ENCODE results near the gene SAMD8. TPM values are rescaled to one million over a fixed set of nuclear protein-coding genes. Genes with fewer than 3 reads are reported as not detected.
"Not testable (repeated sequence)": the region's sequence is repeated elsewhere in the genome, so short reads cannot be mapped to it uniquely, and the experiment has no call there.

Gene SAMD8
- total RNA-seq, 1 experiment from 2014 or later = 17.1 TPM

GRCh38 chr10:75129537-75129936 is 18.1 kb downstream of the SAMD8 start:
- no peaks in the 10 kb centered on the region for H3K9me3 ChIP-seq (ENCODE audit: low read depth, low read length, poor library complexity, severe bottlenecking)
- no TSS peak for BruUV-seq (replicated peaks)
- no peak for DNase-seq (ENCODE audit: low spot score)
- no peak for TF ChIP-seq EZH2 (IDR thresholded peaks at IDR 0.05; ENCODE audit: borderline replicate concordance, low read depth, low read length, poor library complexity, severe bottlenecking)
- TF ChIP-seq, protein P1, sequence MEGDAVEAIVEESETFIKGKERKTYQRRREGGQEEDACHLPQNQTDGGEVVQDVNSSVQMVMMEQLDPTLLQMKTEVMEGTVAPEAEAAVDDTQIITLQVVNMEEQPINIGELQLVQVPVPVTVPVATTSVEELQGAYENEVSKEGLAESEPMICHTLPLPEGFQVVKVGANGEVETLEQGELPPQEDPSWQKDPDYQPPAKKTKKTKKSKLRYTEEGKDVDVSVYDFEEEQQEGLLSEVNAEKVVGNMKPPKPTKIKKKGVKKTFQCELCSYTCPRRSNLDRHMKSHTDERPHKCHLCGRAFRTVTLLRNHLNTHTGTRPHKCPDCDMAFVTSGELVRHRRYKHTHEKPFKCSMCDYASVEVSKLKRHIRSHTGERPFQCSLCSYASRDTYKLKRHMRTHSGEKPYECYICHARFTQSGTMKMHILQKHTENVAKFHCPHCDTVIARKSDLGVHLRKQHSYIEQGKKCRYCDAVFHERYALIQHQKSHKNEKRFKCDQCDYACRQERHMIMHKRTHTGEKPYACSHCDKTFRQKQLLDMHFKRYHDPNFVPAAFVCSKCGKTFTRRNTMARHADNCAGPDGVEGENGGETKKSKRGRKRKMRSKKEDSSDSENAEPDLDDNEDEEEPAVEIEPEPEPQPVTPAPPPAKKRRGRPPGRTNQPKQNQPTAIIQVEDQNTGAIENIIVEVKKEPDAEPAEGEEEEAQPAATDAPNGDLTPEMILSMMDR (conservative IDR thresholded peaks at IDR 0.05; ENCODE audit: low read depth, low read length) = no peak
- peaks cover 5% of the 10 kb centered on the region for H3K4me1 ChIP-seq (ENCODE audit: insufficient read depth, low read length, poor library complexity, severe bottlenecking)
- intact Hi-C loops (cut with micrococcal nuclease; ENCODE audit: unreplicated experiment) = no loop called here
- no peaks in the 10 kb centered on the region for H3K36me3 ChIP-seq (ENCODE audit: insufficient read depth, low read length, poor library complexity, severe bottlenecking)
- ChIA-PET CTCF (no interaction called here), POLR2A (ENCODE audit: low non-redundant PET) (no interaction called here)
- H3K4me3 ChIP-seq (ENCODE audit: low read depth, low read length, poor library complexity, severe bottlenecking) = no peak overlapping the region
- H3K27me3 ChIP-seq (replicated peaks; ENCODE audit: insufficient read depth, low read depth, low read length, poor library complexity) = no peaks in the 10 kb centered on the region
- no peak overlapping the region for H3K27ac ChIP-seq (ENCODE audit: low read depth, low read length, poor library complexity, severe bottlenecking)

DNA sequence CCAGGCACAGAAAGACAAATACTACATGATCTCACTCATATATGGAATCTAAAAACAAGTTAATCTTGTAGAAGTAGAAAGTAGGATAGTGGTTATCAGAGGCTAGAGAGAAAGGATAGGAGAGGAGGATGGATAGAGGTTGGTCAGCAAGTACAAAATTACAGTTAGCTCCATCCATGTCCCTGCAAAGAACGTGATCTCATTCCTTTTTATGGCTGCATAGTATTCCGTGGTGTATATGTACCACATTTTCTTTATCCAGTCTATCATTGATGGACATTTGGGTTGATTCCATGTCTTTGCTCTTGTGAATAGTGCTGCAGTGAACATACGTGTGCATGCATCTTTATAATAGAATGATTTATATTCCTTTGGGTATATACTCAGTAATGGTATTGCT is 22.2 kb downstream of the SAMD8 start:
- H3K27ac ChIP-seq (ENCODE audit: low read depth, low read length, poor library complexity, severe bottlenecking); H3K4me1 ChIP-seq (ENCODE audit: insufficient read depth, low read length, poor library complexity, severe bottlenecking); DNase-seq (ENCODE audit: low spot score); CTCF ChIA-PET; H3K4me3 ChIP-seq (ENCODE audit: low read depth, low read length, poor library complexity, severe bottlenecking); H3K9me3 ChIP-seq (ENCODE audit: low read depth, low read length, poor library complexity, severe bottlenecking); BruUV-seq (replicated peaks); POLR2A ChIA-PET (ENCODE audit: low non-redundant PET); H3K36me3 ChIP-seq (ENCODE audit: insufficient read depth, low read length, poor library complexity, severe bottlenecking); H3K27me3 ChIP-seq (replicated peaks; ENCODE audit: insufficient read depth, low read depth, low read length, poor library complexity); intact Hi-C loops (cut with micrococcal nuclease; ENCODE audit: unreplicated experiment): not testable (repeated sequence)

GRCh38 chr10:75136346-75136745 is 24.9 kb downstream of the SAMD8 start:
- intact Hi-C loops (cut with micrococcal nuclease; ENCODE audit: unreplicated experiment) = no loop called here
- ChIA-PET CTCF (no interaction called here), POLR2A (ENCODE audit: low non-redundant PET) (no interaction called here)
- Histone ChIP-seq H3K9me3 (ENCODE audit: low read depth, low read length, poor library complexity, severe bottlenecking) (no peaks in the 10 kb centered on the region), H3K4me1 (ENCODE audit: insufficient read depth, low read length, poor library complexity, severe bottlenecking) (no peaks in the 10 kb centered on the region), H3K27me3 (replicated peaks; ENCODE audit: insufficient read depth, low read depth, low read length, poor library complexity) (no peaks in the 10 kb centered on the region), H3K27ac (ENCODE audit: low read depth, low read length, poor library complexity, severe bottlenecking) (no peak overlapping the region), H3K4me3 (ENCODE audit: low read depth, low read length, poor library complexity, severe bottlenecking) (no peak overlapping the region), H3K36me3 (ENCODE audit: insufficient read depth, low read length, poor library complexity, severe bottlenecking) (no peaks in the 10 kb centered on the region)
- no peak for DNase-seq (ENCODE audit: low spot score)
- TF ChIP-seq EZH2 (IDR thresholded peaks at IDR 0.05; ENCODE audit: borderline replicate concordance, low read depth, low read length, poor library complexity, severe bottlenecking) = no peak
- TF ChIP-seq, protein P1 (conservative IDR thresholded peaks at IDR 0.05; ENCODE audit: low read depth, low read length) = no peak
- no TSS peak for BruUV-seq (replicated peaks)

GRCh38 chr10:75137533-75138438 is 26.3 kb downstream of the SAMD8 start:
- no TSS peak for BruUV-seq (replicated peaks)
- Histone ChIP-seq H3K4me1 (ENCODE audit: insufficient read depth, low read length, poor library complexity, severe bottlenecking) (no peaks in the 10 kb centered on the region), H3K27ac (ENCODE audit: low read depth, low read length, poor library complexity, severe bottlenecking) (no peak overlapping the region), H3K27me3 (replicated peaks; ENCODE audit: insufficient read depth, low read depth, low read length, poor library complexity) (no peaks in the 10 kb centered on the region), H3K36me3 (ENCODE audit: insufficient read depth, low read length, poor library complexity, severe bottlenecking) (no peaks in the 10 kb centered on the region), H3K9me3 (ENCODE audit: low read depth, low read length, poor library complexity, severe bottlenecking) (no peaks in the 10 kb centered on the region), H3K4me3 (ENCODE audit: low read depth, low read length, poor library complexity, severe bottlenecking) (no peak overlapping the region)
- no peak for TF ChIP-seq EZH2 (IDR thresholded peaks at IDR 0.05; ENCODE audit: borderline replicate concordance, low read depth, low read length, poor library complexity, severe bottlenecking)
- TF ChIP-seq, protein P1 (conservative IDR thresholded peaks at IDR 0.05; ENCODE audit: low read depth, low read length) = no peak
- POLR2A ChIA-PET (ENCODE audit: low non-redundant PET) = no interaction called here
- intact Hi-C loops (cut with micrococcal nuclease; ENCODE audit: unreplicated experiment) = no loop called here
- DNase-seq (ENCODE audit: low spot score) = no peak
- CTCF ChIA-PET = no interaction called here
